ENCODE data around the gene PDLIM4.

The PDLIM4 gene

DNA sequence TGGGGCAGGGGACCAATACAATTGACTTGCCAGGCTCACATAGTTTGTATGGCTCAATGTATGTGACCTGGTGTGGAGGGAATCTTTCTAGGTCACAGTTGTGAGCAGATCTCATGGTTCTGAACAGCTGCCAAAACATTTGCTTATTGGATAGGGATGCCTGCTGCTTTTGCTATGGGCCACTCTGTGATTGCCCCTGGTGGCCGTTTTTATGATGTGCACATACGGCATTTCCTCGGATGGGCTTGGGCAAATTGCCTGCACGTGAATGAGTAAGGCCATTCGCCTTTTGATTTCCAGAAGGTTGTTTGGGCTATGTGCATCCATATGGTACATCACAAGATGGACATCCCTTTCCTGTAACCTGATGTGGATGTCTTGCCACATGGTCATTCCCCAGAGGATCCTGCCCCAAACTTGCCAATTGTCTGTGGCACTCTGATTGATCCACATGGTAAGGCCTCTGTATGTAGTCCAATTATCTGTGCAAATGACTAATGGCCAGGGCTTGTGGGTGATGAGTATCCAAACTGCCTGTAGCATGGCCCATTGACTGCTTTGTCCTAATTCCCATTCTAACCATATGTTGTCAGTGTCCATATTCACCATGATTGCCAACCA, 26.0 kb downstream of the PDLIM4 start:
- TF ChIP-seq FOXP2 (optimal IDR thresholded peaks at IDR 0.05; ENCODE audit: borderline replicate concordance, extremely low read depth, extremely low read length, insufficient read depth) (no peak), SIN3A (IDR thresholded peaks at IDR 0.05; ENCODE audit: borderline replicate concordance, insufficient read depth, low read length) (no peak), TAF1 (IDR thresholded peaks at IDR 0.05; ENCODE audit: borderline replicate concordance, insufficient read depth, low read length) (no peak), POLR2AphosphoS5 (IDR thresholded peaks at IDR 0.05; ENCODE audit: low read depth, low read length) (no peak)
- TF ChIP-seq, protein P1, sequence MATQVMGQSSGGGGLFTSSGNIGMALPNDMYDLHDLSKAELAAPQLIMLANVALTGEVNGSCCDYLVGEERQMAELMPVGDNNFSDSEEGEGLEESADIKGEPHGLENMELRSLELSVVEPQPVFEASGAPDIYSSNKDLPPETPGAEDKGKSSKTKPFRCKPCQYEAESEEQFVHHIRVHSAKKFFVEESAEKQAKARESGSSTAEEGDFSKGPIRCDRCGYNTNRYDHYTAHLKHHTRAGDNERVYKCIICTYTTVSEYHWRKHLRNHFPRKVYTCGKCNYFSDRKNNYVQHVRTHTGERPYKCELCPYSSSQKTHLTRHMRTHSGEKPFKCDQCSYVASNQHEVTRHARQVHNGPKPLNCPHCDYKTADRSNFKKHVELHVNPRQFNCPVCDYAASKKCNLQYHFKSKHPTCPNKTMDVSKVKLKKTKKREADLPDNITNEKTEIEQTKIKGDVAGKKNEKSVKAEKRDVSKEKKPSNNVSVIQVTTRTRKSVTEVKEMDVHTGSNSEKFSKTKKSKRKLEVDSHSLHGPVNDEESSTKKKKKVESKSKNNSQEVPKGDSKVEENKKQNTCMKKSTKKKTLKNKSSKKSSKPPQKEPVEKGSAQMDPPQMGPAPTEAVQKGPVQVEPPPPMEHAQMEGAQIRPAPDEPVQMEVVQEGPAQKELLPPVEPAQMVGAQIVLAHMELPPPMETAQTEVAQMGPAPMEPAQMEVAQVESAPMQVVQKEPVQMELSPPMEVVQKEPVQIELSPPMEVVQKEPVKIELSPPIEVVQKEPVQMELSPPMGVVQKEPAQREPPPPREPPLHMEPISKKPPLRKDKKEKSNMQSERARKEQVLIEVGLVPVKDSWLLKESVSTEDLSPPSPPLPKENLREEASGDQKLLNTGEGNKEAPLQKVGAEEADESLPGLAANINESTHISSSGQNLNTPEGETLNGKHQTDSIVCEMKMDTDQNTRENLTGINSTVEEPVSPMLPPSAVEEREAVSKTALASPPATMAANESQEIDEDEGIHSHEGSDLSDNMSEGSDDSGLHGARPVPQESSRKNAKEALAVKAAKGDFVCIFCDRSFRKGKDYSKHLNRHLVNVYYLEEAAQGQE (IDR thresholded peaks at IDR 0.05; ENCODE audit: insufficient read depth in 1 of 2, low read depth in 2 of 2, low read length in 2 of 2), result no peak

DNA sequence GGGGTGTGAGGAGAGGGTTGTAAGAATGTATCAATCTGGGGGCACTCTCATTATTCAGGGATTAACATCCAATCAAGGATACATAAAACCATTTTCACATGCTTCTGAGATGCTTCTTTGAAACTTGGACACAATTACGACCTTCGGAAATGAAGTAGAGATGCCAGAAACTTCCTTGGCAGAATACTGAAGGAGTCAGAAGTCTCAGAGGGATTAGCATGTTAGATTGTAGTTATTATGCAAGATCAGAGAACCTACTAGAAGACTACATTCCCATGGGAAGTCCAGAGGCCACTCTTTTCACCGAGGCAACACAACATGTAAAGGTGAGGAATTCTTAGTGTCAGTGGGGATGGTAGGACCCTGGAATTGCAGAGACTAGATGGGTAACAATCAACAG, 31.6 kb downstream of the PDLIM4 start:
- TF ChIP-seq POLR2AphosphoS5 (IDR thresholded peaks at IDR 0.05; ENCODE audit: low read depth, low read length), result no peak
- no peak for TF ChIP-seq FOXP2 (optimal IDR thresholded peaks at IDR 0.05; ENCODE audit: borderline replicate concordance, extremely low read depth, extremely low read length, insufficient read depth)
- no peak for TF ChIP-seq SIN3A (IDR thresholded peaks at IDR 0.05; ENCODE audit: borderline replicate concordance, insufficient read depth, low read length)
- TF ChIP-seq, protein P1 (IDR thresholded peaks at IDR 0.05; ENCODE audit: insufficient read depth in 1 of 2, low read depth in 2 of 2, low read length in 2 of 2), result no peak
- TF ChIP-seq TAF1 (IDR thresholded peaks at IDR 0.05; ENCODE audit: borderline replicate concordance, insufficient read depth, low read length), result no peak

DNA sequence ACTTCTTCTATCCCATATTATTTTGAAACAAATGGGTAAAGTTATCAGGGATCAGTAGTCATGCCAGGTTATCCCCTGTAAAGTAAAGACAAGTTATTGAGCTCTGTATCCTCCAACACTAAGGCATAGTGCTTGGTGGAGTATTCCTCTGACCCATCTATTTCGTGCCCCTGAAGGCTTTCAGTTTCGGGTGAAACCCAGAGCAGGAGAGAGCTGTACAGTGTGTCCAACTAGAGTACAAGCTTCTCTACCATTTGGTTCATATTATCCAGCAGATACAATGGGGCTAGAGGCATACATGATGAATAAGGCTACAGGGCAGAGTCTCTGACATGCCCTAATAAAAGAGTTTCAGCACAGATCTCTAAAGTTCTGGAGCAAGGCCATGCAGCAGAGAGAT, 33.5 kb downstream of the PDLIM4 start:
- TF ChIP-seq, protein P1 (IDR thresholded peaks at IDR 0.05; ENCODE audit: insufficient read depth in 1 of 2, low read depth in 2 of 2, low read length in 2 of 2), result no peak
- TF ChIP-seq POLR2AphosphoS5 (IDR thresholded peaks at IDR 0.05; ENCODE audit: low read depth, low read length), result no peak
- no peak for TF ChIP-seq SIN3A (IDR thresholded peaks at IDR 0.05; ENCODE audit: borderline replicate concordance, insufficient read depth, low read length)
- no peak for TF ChIP-seq FOXP2 (optimal IDR thresholded peaks at IDR 0.05; ENCODE audit: borderline replicate concordance, extremely low read depth, extremely low read length, insufficient read depth)
- no peak for TF ChIP-seq TAF1 (IDR thresholded peaks at IDR 0.05; ENCODE audit: borderline replicate concordance, insufficient read depth, low read length)

DNA sequence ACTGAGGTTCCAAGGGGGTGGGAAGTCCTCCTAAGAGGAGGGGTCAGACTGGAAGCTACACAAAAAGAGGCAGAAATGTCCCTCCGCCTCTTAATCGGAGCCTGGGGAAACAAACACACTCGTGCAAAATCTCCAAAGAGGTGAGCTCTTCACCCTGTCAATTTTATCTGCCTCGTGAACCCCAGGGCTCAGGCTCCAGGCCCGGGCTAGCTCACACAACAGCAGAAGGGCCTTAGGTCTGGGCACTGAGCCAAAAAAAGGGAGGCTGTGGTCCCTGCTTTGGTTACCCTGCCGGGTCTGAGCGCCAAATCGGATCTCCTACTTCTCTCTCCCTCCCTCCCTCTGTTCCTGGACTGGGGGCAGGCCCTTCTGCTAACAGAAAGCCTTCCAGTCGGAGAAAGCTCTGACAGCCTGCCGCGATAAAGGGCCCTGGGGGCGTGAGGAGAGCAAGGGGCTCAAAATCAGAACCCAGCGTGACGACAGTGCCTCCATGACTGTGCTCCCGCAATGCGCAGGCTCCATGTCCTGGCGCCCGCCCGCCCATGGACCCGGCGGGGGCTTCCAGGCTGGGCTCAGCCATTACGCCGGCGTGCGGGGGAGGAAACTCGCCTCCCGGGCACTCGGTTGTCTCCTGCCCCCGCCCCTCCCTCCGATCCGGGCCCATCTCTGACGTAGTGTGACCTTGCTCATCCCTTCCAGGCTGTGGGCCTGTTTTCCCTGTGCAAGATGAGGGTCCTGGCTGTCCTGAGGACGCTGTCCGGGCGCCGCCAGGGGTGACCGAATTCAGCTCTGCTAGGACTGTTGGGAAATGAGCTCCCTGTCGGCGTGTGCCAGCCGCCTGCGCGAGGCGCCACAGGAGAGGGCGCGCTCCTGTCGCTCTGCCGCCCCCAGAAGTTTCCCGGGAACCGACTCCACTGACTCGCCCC, 35.8 kb downstream of the PDLIM4 start:
- peak; percentile 39; the same call in 1 of the 2 replicates for TF ChIP-seq TAF1 (IDR thresholded peaks at IDR 0.05; ENCODE audit: borderline replicate concordance, insufficient read depth, low read length)
- TF ChIP-seq FOXP2 (optimal IDR thresholded peaks at IDR 0.05; ENCODE audit: borderline replicate concordance, extremely low read depth, extremely low read length, insufficient read depth), result no peak
- TF ChIP-seq SIN3A (IDR thresholded peaks at IDR 0.05; ENCODE audit: borderline replicate concordance, insufficient read depth, low read length), result no peak
- TF ChIP-seq, protein P1 (IDR thresholded peaks at IDR 0.05; ENCODE audit: insufficient read depth in 1 of 2, low read depth in 2 of 2, low read length in 2 of 2), result no peak
- TF ChIP-seq POLR2AphosphoS5 (IDR thresholded peaks at IDR 0.05; ENCODE audit: low read depth, low read length), result peak; percentile 52; the same call in 1 of the 2 replicates
